Stimulated activated CD4-positive, alpha-beta T cell treated with anti-CD3 and anti-CD28 coated beads, Interleukin-1b, Interleukin-23, amount 100 ng/mL, for 24 hours (primary cell): ENCODE results near the gene SCAANT1.

ENCODE experiments used
- DNase-seq, 4 experiments: peaks; one replicate each; pipeline ENCODE4 v3.0.0-alpha.2; 2020; ENCODE audit warnings: low read depth in 4 of 4, low spot score in 1 of 4

Gene SCAANT1

DNA sequence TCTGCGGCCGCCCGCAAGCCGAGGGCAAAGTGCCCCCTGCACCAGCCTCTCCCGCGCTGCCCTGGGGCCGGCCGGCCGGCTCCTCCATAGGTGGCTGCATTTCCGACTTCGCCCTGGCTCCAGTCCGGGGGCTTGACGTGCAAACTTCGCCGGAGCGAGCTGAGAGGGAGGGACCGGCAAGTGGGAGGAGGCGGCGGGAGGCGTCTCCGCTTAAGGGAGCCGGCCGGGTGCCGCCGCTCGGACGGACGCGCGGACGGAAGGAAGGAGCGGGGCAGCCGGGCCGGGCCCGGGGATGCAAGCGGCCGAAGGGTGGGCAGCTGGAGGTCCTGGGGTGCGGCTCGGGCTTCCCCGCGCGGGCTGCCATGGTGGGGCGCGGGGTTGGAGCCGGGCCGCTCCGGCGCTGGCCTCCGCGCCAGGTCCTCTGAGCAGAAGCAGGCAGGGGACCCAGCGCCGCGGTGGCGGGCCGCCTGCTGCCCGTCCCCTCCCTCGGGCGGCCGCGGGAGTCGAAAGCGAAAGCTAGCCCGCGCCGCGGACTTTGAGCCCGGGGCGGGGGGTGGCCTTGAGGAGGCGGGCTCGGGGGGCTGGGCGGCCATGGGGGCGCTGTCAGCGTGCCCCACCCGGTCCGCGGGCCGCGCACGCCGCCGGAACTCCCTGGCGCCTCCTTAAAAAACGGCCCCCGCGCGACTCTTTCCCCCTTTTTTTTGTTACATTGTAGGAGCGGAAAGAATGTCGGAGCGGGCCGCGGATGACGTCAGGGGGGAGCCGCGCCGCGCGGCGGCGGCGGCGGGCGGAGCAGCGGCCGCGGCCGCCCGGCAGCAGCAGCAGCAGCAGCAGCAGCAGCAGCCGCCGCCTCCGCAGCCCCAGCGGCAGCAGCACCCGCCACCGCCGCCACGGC lies at the start of gene SCAANT1:
TSS of gene SCAANT1 (minus strand) at position 511 of the 895 bp plus-strand sequence.
- peak; percentile 53 to 72 (median 68) for DNase-seq

DNA sequence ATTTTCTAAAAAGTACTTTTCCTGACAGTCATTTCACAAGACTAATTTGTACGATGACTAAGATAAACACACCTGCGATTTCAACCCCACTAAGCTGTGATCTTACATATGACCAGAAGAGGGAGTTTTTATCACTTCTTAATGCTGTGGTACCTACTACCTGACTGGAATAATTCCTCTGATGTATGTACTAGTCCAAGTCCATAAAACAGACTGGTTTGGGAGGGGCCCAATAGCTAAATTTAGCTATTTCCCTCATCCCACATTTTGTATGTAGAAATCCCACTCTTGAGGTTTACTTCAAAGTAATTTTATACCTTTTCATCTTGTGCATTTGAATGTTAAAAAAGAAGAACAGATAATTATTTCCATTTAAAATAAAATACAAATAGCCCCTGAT lies 49.7 kb upstream of the SCAANT1 start:
- DNase-seq, result no peak

DNA sequence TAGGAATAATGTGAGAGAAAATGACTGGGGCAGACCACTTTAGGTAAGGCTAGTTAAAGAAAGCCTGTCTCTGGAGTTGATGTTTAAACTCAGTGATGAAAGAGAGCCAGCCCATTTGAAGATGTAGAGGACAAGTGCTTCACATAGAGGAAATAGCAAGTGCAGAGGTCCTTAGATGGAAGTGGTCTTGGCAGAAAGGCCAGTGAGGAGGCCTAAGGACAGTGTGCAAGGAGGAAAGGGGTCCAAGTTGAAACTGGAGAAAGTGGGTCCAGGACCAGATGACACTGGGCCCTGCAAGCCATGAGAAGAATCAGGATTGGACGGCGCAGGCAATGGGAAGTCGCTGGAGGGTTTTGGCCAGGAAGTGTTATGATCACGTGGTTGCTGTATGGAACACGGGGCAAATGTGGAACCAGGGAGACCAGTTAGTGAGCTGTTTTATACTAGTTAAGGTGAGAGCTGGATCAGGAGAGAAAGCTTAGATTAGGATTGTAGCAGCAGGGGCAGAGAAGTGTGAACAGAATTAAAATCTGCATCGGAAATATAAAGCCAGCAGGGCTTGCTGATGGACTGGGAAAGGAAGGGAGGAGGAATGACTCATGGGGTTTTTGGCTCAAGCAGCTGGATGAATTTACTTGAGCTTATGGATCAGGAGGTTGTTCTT lies 48.0 kb upstream of the SCAANT1 start:
- DNase-seq, result no peak

DNA sequence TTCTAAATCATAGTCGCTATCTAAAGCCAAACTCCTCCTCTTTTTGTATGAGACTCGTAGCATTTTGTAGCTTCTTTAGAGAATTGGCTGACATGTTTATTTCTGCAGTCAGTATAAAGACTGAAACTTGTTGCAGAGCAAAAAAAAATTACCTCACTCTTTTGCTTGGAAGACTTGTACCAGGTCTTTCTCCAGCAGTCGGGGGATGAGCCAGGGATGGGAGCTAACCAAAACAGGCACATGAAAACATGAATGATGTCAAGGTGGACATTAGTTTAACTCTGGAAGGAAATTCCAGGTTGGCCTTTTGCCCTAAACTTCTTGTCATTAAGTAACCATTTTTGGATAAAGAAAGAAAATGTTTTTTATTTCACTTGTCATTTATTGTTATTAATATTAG lies 47.0 kb upstream of the SCAANT1 start:
- no peak for DNase-seq

DNA sequence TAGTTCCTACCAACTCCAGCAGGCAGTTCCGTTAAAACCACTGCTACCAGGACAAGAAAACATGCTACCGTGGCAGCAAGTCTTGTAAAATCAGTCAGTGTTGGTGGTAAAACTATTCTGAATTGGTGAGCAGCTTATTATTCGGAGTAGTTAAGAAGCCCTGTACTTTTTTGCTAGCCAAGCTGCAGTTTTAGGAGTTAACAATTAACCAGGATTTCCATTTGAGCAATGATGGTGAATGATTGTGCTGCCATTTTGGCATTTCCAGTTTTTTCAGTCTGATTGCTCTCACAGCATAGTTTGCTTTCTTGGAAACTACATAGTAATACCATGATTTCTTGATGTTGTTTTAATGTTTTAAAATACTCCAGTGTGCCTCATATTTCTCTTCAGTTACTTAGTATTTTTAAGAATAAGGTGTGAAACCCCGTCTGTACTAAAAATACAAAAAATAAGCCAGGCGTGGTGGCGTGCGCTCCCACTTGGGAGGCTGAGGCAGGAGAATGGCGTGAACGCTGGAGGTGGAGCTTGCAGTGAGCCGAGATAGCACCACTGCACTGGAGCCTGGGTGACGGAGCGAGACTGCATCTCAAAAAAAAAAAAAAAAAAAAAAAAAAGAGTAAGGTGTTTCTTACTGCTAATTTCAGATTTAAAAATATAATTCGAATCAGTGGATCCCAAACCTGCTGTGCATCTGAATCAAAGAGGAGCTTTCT lies 43.8 kb upstream of the SCAANT1 start:
- DNase-seq, result no peak

DNA sequence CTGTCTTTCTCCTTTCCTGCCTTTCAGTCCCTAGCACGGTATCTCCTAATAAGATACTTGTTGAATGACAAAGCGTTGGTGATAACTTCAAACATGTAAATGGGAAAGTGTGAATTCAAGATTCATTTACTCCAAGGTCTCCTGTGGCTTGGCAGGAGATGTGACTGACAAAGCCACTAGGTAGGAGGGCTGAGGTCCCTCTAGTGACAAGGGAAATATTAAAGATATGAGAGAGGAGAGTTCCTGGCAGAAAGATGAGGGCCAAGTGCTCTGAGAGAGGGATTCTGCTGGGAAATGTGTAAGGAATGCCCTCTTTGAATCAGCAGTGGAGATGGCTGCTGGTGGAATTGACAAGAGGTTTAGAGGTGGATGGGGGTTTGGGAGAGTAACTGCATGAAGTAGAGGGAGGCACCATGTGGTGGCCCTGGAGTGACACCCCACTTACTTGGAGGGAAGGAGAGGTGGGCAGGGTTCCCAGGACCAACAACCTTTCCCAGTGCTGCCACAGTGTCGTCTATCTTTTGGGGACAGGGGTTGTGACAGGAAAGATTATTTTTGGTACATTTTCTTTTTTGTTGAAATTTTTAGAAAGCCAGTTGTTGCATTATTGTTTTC lies 43.0 kb upstream of the SCAANT1 start:
- no peak for DNase-seq

DNA sequence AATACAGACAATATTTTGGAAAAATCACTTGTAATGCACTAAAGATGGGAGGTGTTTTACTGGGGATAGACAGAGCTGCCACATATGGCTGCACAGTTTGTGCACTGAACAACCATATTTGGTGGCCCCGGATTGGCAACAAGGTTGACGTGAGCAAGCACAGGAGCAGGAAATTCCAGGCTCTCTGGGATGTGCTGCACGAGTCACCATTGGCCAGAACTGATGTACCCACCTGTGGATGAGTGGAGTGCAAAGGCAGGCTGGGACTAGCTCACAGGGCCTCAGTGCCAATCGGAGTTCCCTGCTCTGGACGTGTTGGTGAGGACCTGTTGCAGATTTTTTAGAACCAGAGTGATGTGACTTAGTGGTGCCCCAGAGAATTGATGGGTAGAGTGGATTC lies 42.0 kb upstream of the SCAANT1 start:
- no peak for DNase-seq

DNA sequence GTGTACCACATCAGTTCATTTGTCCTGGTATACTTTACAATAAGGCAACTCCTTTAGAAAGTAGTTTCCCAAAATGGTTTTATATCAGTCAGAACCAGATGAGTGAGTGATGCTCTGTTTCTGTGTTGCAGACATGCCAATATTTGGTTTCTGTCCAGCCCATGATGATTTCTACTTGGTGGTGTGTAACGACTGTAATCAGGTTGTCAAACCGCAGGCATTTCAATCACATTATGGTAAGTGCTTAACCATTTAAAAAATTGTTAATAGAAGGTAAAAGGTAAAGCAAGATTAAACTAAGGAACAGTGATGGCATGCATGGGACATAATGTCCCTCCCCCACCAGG lies 40.0 kb upstream of the SCAANT1 start:
- no peak for DNase-seq

DNA sequence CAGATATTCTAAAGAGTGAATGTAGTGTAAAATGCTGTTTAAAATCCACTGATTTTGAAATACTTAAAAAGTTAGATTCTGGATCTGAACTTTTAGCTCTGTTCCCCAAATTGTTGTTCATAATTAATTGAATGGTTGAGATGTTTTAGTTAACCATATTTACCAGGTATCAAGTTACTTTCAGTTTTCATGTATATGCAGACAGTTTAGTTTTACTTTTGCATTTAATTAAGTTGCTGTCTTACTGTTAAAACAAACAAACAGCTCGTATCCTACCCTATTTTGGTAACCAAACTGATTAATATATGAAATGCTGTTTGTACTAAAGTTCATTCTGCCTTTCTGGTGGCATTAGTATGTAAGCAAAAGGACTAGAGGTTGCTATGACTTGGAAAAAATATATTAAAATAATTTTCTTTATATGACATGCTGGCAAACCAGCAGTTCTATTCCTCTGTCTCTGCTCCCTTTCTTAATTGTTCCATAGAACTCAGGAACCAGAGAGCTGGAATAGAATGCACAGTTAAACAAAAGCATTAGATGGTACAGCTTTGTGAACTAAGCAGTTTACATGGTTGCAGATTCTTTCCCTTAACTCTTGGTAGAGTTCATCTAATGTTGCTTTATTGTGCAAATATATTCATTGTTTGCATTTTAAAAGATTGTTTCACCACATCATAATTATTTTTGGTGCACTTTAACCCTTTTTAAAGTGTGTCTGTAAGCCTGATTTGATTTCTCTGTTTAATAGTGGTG lies 39.5 kb upstream of the SCAANT1 start:
- no peak for DNase-seq

DNA sequence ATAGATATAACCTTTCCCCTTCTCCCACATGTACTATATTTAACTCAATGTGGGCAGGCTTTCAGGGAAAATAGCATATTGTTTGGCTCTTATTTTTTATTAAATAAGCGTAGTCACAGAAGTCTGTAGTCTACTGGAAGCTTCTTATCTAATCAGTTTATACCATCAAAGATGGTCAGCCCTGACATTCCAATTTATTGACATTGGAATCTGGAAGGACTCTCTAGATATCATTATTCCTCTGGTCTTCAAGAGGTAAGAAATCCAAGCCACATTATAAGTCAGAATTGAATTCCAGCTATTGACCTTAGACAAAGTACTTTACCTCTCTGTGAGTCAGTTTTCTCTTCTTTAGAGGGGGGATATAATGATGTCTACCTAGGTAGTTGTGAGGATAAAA lies 38.5 kb upstream of the SCAANT1 start:
- no peak for DNase-seq

DNA sequence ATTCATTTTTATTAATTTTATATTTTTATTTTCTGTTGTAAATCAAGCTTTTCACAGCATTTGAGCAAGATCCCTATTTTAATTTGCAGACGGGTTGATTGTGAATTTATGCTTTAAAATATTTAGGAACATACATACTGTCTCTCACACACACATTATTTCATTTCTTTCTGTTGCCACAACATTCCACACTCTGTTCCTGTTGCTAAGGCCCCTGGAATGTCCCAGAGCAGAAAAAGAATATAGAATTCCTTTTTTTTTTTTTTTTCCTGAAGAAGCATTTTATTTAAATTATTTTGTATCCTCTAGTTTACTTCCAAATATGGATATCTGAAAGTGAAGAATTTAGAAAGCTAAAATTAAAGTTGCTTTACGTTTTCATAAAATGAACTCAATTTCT lies 36.8 kb upstream of the SCAANT1 start:
- DNase-seq, result no peak

DNA sequence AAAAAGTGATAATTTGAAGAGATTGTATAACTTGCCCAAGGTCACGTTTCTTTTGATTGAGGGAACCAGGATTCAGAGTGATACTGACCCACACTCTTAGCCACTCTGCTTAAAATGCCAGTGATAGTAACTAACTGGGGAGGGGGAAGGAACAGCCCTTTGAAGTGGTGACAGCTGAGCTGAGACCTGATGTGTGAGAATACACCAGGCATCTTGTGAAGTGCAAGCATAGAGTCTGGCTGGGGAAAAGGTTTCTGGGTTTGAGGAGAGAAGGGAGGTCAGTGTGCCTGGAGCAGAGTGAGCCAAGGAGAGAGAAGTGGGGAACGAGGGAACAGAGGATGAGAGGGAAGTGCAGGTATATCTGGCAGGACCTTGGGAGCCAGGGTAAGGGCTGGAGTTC lies 35.4 kb upstream of the SCAANT1 start:
- no peak for DNase-seq

DNA sequence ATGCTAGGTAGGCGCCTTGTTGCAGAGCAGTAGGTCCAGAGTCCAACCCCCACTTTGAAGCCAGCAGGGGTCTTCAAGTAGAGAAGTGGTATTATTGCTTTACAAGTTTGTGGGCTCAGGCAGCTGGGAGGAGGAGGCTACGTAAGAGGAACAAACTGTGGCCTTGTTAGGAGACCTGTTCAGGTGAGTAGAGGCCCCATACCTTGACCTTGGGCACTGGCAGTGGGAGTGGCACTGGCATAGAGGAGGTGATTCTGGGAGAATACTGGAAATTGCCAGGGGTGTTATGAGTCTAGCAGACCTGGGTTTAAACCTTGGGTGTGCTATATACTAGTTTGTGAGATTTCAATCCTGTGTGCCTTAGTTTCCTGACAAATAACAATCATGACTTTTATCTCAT lies 34.6 kb upstream of the SCAANT1 start:
- DNase-seq, result no peak

DNA sequence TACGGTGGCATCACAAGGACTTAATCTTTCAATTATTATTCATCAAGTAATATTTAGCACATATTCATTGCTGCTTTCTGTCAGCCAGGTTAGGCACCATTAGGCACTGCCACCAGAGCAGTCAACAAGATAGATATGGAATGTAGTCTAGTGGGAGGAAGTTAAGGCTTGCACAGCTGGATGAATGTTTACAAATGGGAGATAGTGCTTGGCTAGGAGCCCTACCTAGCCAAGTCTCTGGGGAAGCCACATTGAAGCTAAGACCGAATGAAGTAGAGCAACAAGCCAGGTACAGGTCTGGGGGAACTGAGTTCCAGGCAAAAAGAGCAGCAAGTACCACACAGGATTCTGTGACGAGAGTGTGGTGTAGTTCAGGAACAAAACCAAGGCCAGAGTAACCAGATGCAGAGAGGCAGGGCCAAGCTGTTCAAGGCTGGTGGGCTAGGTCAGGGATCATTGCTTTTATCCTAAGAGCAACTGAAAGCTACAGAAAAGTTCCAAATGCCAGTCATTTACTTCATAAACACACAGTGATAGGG lies 33.4 kb upstream of the SCAANT1 start:
- DNase-seq, result no peak

DNA sequence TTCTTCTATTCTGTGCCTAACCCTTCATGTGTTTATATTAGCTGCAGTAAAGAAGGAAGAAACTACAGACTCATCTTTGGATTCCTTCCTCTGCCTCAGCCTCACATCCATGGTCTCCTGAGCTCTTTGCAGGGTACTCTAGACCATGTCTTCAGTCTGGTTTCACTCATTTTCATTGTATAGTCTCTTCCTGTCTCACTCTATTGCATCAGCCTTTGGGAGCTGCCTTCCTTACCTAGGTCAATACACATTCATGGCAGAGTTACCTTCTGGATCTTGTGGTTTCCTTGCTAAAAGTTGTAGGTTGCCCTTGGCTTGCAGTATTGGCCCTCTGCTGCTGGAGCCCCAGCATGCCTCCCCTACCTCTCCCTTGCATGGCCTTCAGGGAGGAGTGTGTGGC lies 31.5 kb upstream of the SCAANT1 start:
- DNase-seq, result no peak

DNA sequence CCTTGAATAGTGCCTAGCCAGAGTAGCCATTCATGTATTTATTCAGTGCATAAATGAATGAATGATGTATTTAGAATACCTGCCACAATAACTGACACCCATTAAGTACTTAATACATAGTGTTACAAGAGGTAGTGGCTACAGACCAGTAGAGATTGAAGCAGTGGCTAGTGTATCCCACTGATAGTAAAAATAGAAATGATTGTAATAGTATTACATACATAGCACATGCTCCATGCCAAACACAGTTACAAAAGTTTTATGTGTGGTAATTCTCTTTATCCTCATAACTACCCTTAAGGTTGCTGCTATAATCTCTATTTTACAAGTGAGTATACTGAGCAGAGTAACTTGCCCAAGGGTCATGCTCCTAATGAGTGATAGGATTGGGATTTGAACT lies 30.3 kb upstream of the SCAANT1 start:
- DNase-seq, result no peak

DNA sequence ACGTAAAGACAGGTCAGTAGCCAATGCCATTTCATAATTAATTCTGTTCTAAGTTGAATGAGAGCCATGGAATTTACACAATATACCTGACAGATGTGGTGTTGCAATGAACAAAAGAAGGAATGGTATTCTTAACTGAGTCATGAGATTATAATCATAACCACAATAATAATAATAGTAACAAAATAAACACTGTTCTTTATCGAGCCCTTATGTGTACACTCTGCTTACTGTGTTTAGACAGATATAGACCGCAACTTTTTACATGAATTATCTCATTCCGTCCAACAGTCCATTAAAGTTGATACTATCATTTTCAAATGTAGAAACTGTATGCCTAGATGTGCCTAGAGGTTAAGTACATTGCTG lies 28.2 kb upstream of the SCAANT1 start:
- DNase-seq, result no peak

DNA sequence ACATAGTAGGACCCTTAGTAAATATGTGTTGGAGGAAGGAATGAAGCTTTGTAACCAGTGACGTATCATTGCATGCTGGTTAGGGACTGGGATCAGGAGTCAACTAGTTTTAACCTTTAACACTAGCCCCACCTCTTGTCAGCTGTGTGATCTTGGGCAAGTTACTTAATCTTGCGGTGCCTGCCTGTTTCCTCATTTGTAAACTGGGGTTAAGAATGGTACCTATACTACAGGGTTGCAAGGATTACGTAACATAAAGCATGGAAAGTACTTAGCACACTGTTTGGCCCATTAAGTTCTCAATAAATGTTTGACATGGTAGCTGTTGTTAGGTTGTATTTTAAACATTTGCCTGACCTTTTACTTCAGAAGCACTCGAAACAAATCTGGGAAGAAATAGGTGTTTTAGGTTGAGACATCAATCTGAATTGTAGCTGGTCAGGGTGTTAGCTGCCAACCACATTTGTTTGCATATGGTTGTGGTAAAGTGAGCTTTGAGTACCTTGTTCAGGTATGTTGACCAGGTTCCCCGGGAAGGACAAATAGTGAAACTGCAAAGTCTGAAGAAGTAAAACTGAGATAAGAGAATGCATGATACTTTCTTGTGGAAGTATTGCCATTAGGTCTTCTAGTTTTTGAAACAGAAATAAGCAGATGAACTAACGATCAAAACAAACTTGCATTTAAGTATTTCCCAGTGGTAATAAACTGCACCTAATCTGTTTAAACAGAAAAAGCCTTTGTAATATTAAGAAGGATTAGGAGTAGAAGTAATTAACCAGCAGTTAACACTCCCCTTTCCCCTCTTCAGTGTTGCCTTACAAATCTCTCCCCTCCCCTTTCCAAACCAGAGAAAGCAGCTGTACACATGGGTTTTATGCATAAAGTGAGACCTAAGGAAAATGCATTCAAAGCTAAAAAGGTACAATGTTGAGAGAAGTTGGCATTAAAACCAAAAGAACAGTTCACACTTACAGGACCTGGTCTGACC lies 25.8 kb upstream of the SCAANT1 start:
- no peak for DNase-seq

DNA sequence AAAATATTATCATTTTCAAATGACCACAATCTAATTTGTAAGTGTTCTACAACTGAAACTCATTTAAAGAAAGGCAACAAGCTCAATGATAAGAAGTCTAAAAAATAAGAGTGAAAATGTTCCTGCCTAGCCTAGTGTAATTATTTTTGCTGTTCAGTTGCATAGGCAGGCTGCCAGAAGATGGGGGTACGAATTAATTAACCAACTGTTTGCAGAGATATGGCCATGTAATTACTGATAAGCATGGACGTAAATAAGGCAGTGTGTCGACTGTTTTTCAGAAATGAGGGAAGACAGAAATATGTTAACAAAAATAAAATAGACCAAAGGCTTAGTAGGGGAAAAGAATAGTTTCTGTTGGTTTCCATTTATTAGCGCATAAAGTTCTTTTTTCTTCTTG lies 24.7 kb upstream of the SCAANT1 start:
- DNase-seq, result no peak
